AG04450 (cell line): Measurements from ENCODE around the gene CLIC2. TPM values are rescaled to one million over a fixed set of nuclear protein-coding genes. Genes with fewer than 3 reads are reported as not detected.

Experiments
- CTCF ChIA-PET: fragments of 300-600, 350-600 bp; formaldehyde crosslinking; extraction: SDS; loops from one replicate; lab custom pipeline; 2022; ENCODE audit warnings: antibody characterized with exemption, inconsistent platforms; lab: Charles Lee
- POLR2A ChIA-PET: fragments of 350-600 bp; formaldehyde crosslinking; extraction: SDS; loops from one replicate; lab custom pipeline; 2021; ENCODE audit warnings: antibody characterized with exemption, inconsistent platforms; lab: Yijun Ruan, JAX
- DNase-seq: peaks from one replicate; pipeline ENCODE4 v3.0.0-alpha.2; 2011; ENCODE audit warnings: low read depth, low spot score
- H3K27ac ChIP-seq: one replicate; pipeline ENCODE4 v1.5.1; 2012; ENCODE audit warnings: low read depth, low read length, control low read depth
- H3K27me3 ChIP-seq: one replicate; pipeline ENCODE4 v1.6.0; 2012; ENCODE audit warnings: low read length; ENCODE audit not compliant: control insufficient read depth, insufficient read depth
- H3K4me3 ChIP-seq: 2 replicates; pipeline ENCODE4 v1.5.1; 2011; ENCODE audit warnings: mild to moderate bottlenecking, low read depth, low read length, control low read depth
- H3K9me3 ChIP-seq: 2 replicates; pipeline ENCODE4 v1.5.1; 2012; ENCODE audit warnings: low read length; ENCODE audit not compliant: control insufficient read depth, insufficient read depth
- polyA plus RNA-seq: library from polyadenylated mRNA; depleted of rRNA; stranded (reverse); fragments of >200 nt; gene quantifications from 2 replicates; pipeline ENCODE4 v1.2.3, GENCODE V29; 2011; rRNA removed
- small RNA-seq: library from RNA; depleted of rRNA; stranded (forward); fragments of <200 nt; gene quantifications from one replicate; pipeline ENCODE3, GENCODE V24; 2012; ENCODE audit warnings: low read depth; ENCODE audit not compliant: insufficient read length
- TF ChIP-seq, protein P1 (sequence below): IDR thresholded peaks from 2 replicates; pipeline ENCODE4 v1.5.1; 2011; ENCODE audit warnings: low read depth, low read length, control low read depth, inconsistent platforms

The CLIC2 gene
- polyA plus RNA-seq, 1 experiment, result 1.2 TPM

DNA sequence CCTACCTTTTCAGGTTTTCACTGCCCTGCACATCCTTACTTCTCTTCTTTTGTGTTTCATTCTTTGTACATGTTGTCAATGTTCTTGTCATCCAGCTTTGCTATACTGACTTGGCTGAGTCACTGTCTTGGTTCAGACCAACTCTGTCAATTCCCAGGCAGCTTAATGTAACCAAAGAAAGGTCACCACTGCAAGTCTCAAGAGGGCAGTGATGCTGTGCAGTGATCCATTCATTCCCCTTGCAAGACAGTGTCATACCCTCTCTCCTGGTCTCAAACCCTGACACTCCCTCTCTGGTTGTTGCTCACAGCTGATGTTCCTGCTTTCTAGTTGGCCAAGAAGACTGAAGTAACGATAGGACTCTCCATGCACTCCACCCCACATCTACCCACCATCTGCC, 87.7 kb downstream of the CLIC2 start:
- no peaks in the 10 kb centered on the region for H3K27me3 ChIP-seq
- H3K9me3 ChIP-seq, result no peaks in the 10 kb centered on the region
- TF ChIP-seq, protein P1, sequence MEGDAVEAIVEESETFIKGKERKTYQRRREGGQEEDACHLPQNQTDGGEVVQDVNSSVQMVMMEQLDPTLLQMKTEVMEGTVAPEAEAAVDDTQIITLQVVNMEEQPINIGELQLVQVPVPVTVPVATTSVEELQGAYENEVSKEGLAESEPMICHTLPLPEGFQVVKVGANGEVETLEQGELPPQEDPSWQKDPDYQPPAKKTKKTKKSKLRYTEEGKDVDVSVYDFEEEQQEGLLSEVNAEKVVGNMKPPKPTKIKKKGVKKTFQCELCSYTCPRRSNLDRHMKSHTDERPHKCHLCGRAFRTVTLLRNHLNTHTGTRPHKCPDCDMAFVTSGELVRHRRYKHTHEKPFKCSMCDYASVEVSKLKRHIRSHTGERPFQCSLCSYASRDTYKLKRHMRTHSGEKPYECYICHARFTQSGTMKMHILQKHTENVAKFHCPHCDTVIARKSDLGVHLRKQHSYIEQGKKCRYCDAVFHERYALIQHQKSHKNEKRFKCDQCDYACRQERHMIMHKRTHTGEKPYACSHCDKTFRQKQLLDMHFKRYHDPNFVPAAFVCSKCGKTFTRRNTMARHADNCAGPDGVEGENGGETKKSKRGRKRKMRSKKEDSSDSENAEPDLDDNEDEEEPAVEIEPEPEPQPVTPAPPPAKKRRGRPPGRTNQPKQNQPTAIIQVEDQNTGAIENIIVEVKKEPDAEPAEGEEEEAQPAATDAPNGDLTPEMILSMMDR, result no peak
- POLR2A ChIA-PET, result no interaction called here
- CTCF ChIA-PET, result no interaction called here
- H3K27ac ChIP-seq, result no peak overlapping the region
- H3K4me3 ChIP-seq, result no peak overlapping the region
- no peak for DNase-seq

DNA sequence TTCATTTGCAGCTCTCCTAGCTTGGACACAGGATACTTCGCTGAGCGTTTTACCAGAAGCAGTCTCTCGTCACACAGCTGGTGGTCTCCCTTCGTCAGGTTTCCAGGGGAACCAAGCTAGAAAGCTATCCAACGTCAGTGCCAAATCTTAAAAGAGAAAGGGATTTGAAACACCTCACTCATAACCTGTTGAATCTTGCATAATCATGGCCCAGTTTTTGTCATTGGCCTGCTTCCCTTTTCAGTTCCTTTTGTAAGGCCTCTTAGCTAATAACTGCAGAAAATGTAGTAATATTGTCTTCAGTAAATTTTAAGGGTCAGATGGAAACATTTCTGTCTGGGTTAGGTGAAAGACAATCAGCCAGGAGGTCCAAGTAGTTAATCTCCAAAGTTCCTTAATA, 92.1 kb downstream of the CLIC2 start:
- no peaks in the 10 kb centered on the region for H3K9me3 ChIP-seq
- ChIA-PET CTCF (no interaction called here), POLR2A (no interaction called here)
- no peak overlapping the region for H3K27ac ChIP-seq
- no peak overlapping the region for H3K4me3 ChIP-seq
- no peak for DNase-seq
- TF ChIP-seq, protein P1, result no peak
- H3K27me3 ChIP-seq, result no peaks in the 10 kb centered on the region

DNA sequence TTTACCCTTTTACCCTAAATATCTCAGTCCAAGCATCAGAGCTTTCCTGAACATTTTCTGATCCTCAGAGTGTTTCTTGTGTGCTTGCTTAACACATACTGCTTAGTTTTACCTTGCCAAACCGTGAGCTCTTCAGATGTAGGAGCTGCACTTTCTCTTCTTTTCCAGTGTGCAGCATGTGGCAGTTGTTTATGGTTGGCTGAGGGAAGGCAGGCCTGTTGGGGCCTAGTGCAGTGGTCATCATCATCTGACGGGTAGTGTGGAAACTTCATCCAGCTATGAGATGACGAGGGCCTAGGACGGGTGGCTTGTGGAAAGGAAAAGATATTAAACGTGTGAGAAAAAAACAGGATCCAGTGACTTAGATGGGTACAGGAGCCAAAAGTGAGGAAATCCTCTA, 96.7 kb downstream of the CLIC2 start:
- ChIA-PET CTCF (interaction anchor here (1.6 kb wide), 1 partner anchor 21 kb away, joined by 6 read pairs; the partner anchor contains the start of gene VBP1), POLR2A (no interaction called here)
- TF ChIP-seq, protein P1, result no peak

DNA sequence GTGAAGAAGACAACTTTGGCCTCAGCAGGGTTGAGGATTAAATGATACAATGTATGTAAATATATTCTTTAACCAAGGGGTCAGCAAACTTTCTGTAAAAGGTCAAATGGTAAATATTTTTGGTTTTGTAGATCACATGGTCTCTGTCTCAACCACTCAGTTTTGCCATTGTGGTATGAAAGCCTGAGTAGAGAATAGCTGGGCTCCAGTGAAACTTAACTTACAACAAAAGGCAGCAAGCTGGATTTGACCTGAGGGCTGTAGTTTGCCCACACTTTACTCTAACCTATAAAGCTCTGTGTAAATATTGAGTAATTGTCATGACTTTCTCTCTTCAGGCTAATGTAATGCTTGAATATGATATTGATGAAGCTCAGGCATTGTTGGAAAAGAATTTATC, 98.5 kb downstream of the CLIC2 start:
- Histone ChIP-seq H3K4me3 (no peak overlapping the region), H3K9me3 (no peaks in the 10 kb centered on the region), H3K27me3 (no peaks in the 10 kb centered on the region), H3K27ac (no peak overlapping the region)
- ChIA-PET POLR2A (no interaction called here), CTCF (interaction anchor here (1.1 kb wide), 1 partner anchor 20 kb away, joined by 4 read pairs; the partner anchor contains the start of gene VBP1)
- TF ChIP-seq, protein P1, result no peak
- no peak for DNase-seq

More for the DNA sequence above, 96.7 kb downstream of the CLIC2 start:
- no peak for DNase-seq
- Histone ChIP-seq H3K27me3 (no peaks in the 10 kb centered on the region), H3K4me3 (no peak overlapping the region), H3K27ac (no peak overlapping the region), H3K9me3 (no peaks in the 10 kb centered on the region)

DNA sequence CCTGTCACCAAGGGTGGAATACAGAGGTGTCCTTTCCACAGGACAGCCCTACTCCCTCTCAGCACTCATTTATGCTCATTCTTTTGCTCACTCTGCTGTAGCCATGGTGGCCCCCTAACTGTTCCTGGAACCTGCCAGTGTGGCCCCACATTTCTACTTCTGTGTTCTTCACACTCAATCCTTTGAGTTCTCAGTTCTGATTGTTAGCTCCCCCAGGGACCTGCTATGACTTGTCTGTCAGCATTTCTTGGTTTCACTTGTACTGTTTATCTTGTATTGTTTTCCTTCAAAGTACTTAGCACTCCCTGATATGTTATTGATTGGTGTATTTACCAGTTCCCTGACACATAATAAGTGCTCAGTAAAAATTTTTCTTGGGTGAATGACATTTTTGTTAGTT, 103.3 kb downstream of the CLIC2 start:
- Histone ChIP-seq H3K27ac (no peak overlapping the region), H3K9me3 (no peaks in the 10 kb centered on the region), H3K27me3 (no peaks in the 10 kb centered on the region), H3K4me3 (no peak overlapping the region)
- no peak for DNase-seq
- POLR2A ChIA-PET, result no interaction called here
- CTCF ChIA-PET, result no interaction called here
- TF ChIP-seq, protein P1, result no peak

Small RNA genes within 50 kb of the gene (small RNA-seq; reads per million reads assigned to genes)
- gene AC234781.4 (not detected), gene MIR1184-2 (not detected)

Other genes with a start within 250 kb of the CLIC2 start
- 46.7 and 61.4 TPM in 2 replicates for gene VBP1, start 118.2 kb downstream of the CLIC2 start, polyA plus RNA-seq
- gene RAB39B, start 70.1 kb downstream of the CLIC2 start, polyA plus RNA-seq, result 0.94 and 1.0 TPM in 2 replicates
- not detected in 2 replicates for gene F8A2, start 47.5 kb upstream of the CLIC2 start, polyA plus RNA-seq
- gene F8A3, start 124.0 kb upstream of the CLIC2 start, polyA plus RNA-seq, result 3.9 and 6.5 TPM in 2 replicates